Ishikawa (cell line): ENCODE data around the gene GOLGA6L25.
"Not testable (repeated sequence)": the region's sequence is repeated elsewhere in the genome, so short reads cannot be mapped to it uniquely, and the experiment has no call there.

Source experiments
- FOXM1 ChIP-seq: IDR thresholded peaks from 2 replicates; pipeline ENCODE4 v1.6.1; 2012; ENCODE audit warnings: low read depth, borderline replicate concordance
- RAD21 ChIP-seq: IDR thresholded peaks from 2 replicates; pipeline ENCODE4 v1.6.1; 2012; ENCODE audit warnings: low read depth
- YY1 ChIP-seq: IDR thresholded peaks from 2 replicates; pipeline ENCODE4 v1.6.1; 2012; ENCODE audit warnings: low read depth
- ZBTB7A ChIP-seq: IDR thresholded peaks from 2 replicates; pipeline ENCODE4 v1.6.1; 2012; ENCODE audit warnings: low read depth
- TF ChIP-seq, protein P1 (sequence below): IDR thresholded peaks from 2 replicates; pipeline ENCODE4 v1.6.1; 2012

The GOLGA6L25 gene, protein sequence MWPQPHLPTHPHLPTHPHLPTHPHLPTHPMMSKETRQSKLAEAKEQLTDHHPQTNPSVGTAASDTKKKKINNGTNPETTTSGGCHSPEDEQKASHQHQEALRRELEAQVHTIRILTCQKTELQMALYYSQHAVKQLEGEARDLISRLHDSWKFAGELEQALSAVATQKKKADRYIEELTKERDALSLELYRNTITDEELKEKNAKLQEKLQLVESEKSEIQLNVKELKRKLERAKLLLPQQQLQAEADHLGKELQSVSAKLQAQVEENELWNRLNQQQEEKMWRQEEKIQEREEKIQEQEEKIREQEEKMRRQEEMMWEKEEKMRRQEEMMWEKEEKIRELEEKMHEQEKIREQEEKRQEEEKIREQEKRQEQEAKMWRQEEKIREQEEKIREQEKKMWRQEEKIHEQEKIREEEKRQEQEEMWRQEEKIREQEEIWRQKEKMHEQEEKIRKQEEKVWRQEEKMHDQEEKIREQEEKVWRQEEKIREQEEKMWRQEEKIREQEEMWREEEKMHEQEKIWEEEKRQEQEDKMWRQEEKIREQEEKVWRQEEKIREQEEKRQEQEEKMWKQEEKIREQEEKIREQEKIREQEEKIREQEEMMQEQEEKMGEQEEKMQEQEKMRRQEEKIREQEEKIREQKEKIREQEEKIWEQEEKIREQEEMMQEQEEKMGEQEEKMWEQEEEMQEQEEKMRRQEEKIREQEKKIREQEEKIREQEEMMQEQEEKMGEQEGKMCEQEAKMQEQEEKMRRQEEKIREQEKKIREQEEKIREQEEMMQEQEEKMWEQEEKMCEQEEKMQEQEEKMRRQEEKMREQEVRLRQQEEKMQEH

GRCh38 chr15:28553268-28553667 is at the start of gene GOLGA6L25:
Gene GOLGA6L25, plus strand, starts transcription at chr15:28553568. Its CDS starts 61 bp downstream, at chr15:28553629.
- not testable (repeated sequence) for TF ChIP-seq FOXM1, ZBTB7A
- TF ChIP-seq, protein P1, sequence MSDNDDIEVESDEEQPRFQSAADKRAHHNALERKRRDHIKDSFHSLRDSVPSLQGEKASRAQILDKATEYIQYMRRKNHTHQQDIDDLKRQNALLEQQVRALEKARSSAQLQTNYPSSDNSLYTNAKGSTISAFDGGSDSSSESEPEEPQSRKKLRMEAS, result not testable (repeated sequence)

DNA sequence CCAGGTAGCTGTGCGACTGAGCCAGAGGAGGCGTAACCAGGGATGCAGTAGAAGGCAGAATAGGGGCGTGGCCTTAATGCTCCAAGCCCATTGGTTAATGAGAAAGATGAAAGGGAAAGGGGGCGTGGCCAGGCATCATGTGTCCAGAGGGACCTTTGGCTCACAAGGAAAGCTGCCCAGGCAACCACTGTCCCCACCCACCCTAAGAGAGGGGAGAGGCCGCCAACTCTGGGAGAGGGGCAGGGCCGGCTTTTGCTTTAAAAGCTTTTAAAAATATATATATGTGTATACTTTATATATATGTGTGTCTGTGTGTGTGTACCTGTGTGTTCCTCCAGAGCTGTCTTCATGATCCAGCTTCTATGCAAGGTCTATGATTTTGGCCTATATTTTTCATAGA is 20.4 kb upstream of the GOLGA6L25 start, which contains the start of gene GOLGA8G:
Gene GOLGA8G, minus strand, starts transcription at position 18 of the 400 bp plus-strand sequence. CDS start 62 bp downstream, outside the sequence.
- TF ChIP-seq, protein P1, result not testable (repeated sequence)
- not testable (repeated sequence) for TF ChIP-seq YY1, RAD21
